Natural killer cell treated with Interleukin-12 subunit alpha and Interleukin-12 subunit beta and Interleukin-15 and Interleukin-18, amount 100 ng/mL, for 72 hours (primary cell): ENCODE results near the gene MRPS18B. TPM values are rescaled to one million over a fixed set of nuclear protein-coding genes. Genes with fewer than 3 reads are reported as not detected.
"Not testable (repeated sequence)": the region's sequence is repeated elsewhere in the genome, so short reads cannot be mapped to it uniquely, and the experiment has no call there.

Experiments used
- ATAC-seq, 2 donors: fragments of 150-1000 bp; cut with Tn5 transposase in 1 of 2; sonication (Bioruptor Pico), chemical (Tn5 transposase) in 1 of 2; 2 replicates each; pipeline ENCODE4 v1.10.0; 2021
- DNase-seq: peaks from one replicate; pipeline ENCODE4 v3.0.0; 2022; ENCODE audit warnings: low spot score
- H3K27ac Mint-ChIP-seq, 2 donors: 1 replicate in 1 of 2; 2 replicates in 1 of 2; pipeline ENCODE4 v1.8.0; 2022; ENCODE audit warnings: mixed read lengths in 2 of 2, mild to moderate bottlenecking in 1 of 2, moderate library complexity in 1 of 2
- H3K27me3 Mint-ChIP-seq, 2 donors: 1 replicate in 1 of 2; 2 replicates in 1 of 2; pipeline ENCODE4 v1.8.0; 2022; ENCODE audit warnings: mixed read lengths in 2 of 2
- H3K36me3 Mint-ChIP-seq: one replicate; pipeline ENCODE4 v1.8.0; 2022; ENCODE audit warnings: mixed read lengths
- H3K4me1 Mint-ChIP-seq, 2 donors: 1 replicate in 1 of 2; 2 replicates in 1 of 2; pipeline ENCODE4 v1.8.0; 2022; ENCODE audit warnings: low read depth in 2 of 2, mixed read lengths in 2 of 2, mild to moderate bottlenecking in 1 of 2
- H3K4me3 Mint-ChIP-seq: one replicate; pipeline ENCODE4 v1.8.0; 2022; ENCODE audit warnings: mixed read lengths
- H3K9me3 Mint-ChIP-seq: 2 replicates; pipeline ENCODE4 v1.8.0; 2022; ENCODE audit warnings: mixed read lengths
- total RNA-seq, 2 donors: library from RNA; stranded (reverse); gene quantifications; one replicate each; pipeline ENCODE4 v1.2.3, GENCODE V29; 2022

Gene MRPS18B
- total RNA-seq, 2 donors from 2014 or later, result 43.9 to 58.4 TPM

- not testable (repeated sequence) for H3K9me3 Mint-ChIP-seq, H3K36me3 Mint-ChIP-seq, H3K27me3 Mint-ChIP-seq, H3K4me3 Mint-ChIP-seq
- peak; percentile 87 for ATAC-seq
- H3K27ac Mint-ChIP-seq, result peak overlapping the region in 1 of 2 donors; percentile 70
- DNase-seq, result peak; percentile 76
- H3K4me1 Mint-ChIP-seq, result peaks cover 16 to 26% of the 10 kb centered on the region in 2 donors
Measured at GRCh38 chr6:30597315-30598144, 20.1 kb upstream of the MRPS18B start.

DNA sequence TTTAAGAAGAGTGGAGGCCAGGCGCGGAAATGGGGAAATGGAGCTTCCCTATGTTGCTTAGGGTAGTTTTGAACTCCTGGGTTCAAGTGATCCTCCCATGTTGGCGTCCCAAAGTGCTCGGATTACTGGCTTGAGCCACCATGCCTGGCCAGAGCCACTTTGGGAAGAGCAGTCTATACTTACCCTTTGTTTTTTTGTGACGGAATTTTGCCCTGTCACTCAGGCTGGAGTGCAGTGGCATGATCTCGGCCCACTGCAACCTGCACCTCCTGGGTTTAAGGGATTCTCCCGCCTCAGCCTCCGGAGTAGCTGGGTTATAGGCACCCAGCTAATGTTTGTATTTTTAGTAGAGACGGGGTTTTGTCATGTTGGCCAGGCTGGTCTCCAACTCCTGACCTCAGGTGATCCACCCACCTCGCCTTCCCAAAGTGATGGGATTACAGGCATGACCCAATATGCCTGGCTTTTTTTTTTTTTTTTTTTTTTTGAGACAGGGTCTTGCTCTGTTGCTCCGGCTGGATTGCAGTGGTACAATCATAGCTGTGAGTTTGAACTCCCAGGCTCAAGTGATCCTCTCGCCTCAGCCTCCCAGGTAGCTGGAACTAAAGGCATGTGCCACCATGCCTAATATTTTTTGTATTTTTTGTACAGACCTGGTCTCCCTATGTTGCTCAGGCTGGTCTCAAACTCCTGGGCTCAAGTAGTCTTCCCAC, 18.6 kb upstream of the MRPS18B start:
- peaks cover 28 to 33% of the 10 kb centered on the region in 2 donors for H3K4me1 Mint-ChIP-seq
- peak overlapping the region; percentile 39 to 70 for H3K27ac Mint-ChIP-seq
- no peak for ATAC-seq
- DNase-seq, result no peak
- peaks cover 14% of the 10 kb centered on the region for H3K36me3 Mint-ChIP-seq
- no peaks in the 10 kb centered on the region for H3K27me3 Mint-ChIP-seq
- no peak overlapping the region for H3K4me3 Mint-ChIP-seq
- no peaks in the 10 kb centered on the region for H3K9me3 Mint-ChIP-seq

DNA sequence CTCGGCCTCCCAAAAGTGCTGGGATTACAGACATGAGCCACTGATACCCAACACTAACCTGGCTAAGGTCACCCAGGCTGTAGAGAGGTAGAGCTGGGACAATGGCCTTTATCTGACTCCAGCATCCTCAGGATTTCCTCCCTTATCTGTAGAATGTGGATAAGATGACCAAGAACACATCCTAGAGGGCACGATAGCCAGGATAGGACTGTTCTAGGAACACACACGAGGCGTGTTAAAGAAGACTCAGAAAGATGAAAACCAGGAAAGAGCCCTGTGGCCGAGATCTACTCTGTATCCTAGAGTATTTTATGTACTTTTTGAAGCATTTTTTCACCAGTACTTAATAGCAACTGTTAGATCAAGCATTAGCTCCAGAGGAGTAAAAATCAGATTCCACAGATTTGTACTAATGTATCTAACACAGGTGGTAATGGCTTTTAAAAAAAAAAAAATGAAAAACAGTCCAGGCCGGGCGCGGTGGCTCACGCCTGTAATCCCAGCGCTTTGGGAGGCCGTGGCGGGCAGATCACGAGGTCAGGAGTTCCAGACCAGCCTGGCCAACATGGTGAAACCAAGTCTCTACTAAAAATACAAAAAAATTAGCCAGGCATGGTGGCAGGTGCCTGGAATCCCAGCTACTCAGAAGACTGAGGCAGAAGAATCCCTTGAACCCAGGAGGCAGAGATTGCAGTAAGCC, 17.9 kb upstream of the MRPS18B start:
- H3K36me3 Mint-ChIP-seq, result peaks cover 21% of the 10 kb centered on the region
- no peaks in the 10 kb centered on the region for H3K9me3 Mint-ChIP-seq
- H3K4me3 Mint-ChIP-seq, result no peak overlapping the region
- ATAC-seq (no peak), DNase-seq (no peak)
- no peaks in the 10 kb centered on the region for H3K27me3 Mint-ChIP-seq
- peaks cover 33 to 35% of the 10 kb centered on the region in 2 donors for H3K4me1 Mint-ChIP-seq
- H3K27ac Mint-ChIP-seq, result no peak overlapping the region

GRCh38 chr6:30600451-30600961, 17.1 kb upstream of the MRPS18B start:
- DNase-seq, result no peak
- ATAC-seq, result no peak
- H3K27ac Mint-ChIP-seq, result no peak overlapping the region
- H3K9me3 Mint-ChIP-seq, result no peaks in the 10 kb centered on the region
- peaks cover 28% of the 10 kb centered on the region for H3K36me3 Mint-ChIP-seq
- H3K27me3 Mint-ChIP-seq, result no peaks in the 10 kb centered on the region
- peaks cover 33 to 35% of the 10 kb centered on the region in 2 donors for H3K4me1 Mint-ChIP-seq
- H3K4me3 Mint-ChIP-seq, result no peak overlapping the region

DNA sequence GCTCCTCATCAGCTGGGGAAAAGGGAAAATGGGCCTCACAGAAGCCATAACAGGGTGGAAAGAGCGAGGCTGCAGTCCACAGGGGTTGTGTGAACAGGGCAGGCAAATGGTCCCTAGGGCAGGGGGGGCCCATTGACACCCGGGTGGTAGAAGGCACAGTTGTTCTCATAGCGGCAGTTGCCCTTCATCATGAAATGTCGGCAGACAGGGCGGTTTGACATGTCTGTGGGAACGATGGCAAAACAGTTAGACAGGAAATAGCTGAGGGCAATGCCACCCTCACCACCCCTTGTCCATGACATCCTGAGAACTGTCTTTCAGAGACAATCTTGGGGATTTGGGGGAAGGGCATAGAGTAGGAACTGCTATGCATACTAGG, 16.2 kb upstream of the MRPS18B start:
- DNase-seq, result no peak

GRCh38 chr6:30601815-30602641, 15.6 kb upstream of the MRPS18B start:
- peak overlapping the region; percentile 49 to 55 for H3K27ac Mint-ChIP-seq
- H3K27me3 Mint-ChIP-seq, result no peaks in the 10 kb centered on the region
- H3K9me3 Mint-ChIP-seq, result no peaks in the 10 kb centered on the region
- no peak overlapping the region for H3K4me3 Mint-ChIP-seq
- ATAC-seq (peak in 1 of 2 donors; percentile 5), DNase-seq (no peak)
- H3K36me3 Mint-ChIP-seq, result peaks cover 38% of the 10 kb centered on the region
- H3K4me1 Mint-ChIP-seq, result peaks cover 37 to 42% of the 10 kb centered on the region in 2 donors

More for the DNA sequence above, 16.2 kb upstream of the MRPS18B start:
- H3K9me3 Mint-ChIP-seq, result no peaks in the 10 kb centered on the region
- peak; percentile 1 to 34 for ATAC-seq
- H3K4me3 Mint-ChIP-seq, result peak overlapping the region; percentile 39
- H3K36me3 Mint-ChIP-seq, result peaks cover 35% of the 10 kb centered on the region
- H3K27ac Mint-ChIP-seq, result peak overlapping the region; percentile 49 to 55
- peaks cover 38 to 42% of the 10 kb centered on the region in 2 donors for H3K4me1 Mint-ChIP-seq
- no peaks in the 10 kb centered on the region for H3K27me3 Mint-ChIP-seq

GRCh38 chr6:30603961-30604360, 13.7 kb upstream of the MRPS18B start:
- DNase-seq (no peak), ATAC-seq (no peak)
- Mint-ChIP-seq H3K4me1 (peaks cover 42% of the 10 kb centered on the region in 2 donors), H3K27ac (peak overlapping the region in 1 of 2 donors; percentile 24), H3K36me3 (peaks cover 52% of the 10 kb centered on the region), H3K9me3 (no peaks in the 10 kb centered on the region), H3K4me3 (no peak overlapping the region), H3K27me3 (no peaks in the 10 kb centered on the region)

GRCh38 chr6:30610065-30610464, 7.6 kb upstream of the MRPS18B start:
- no peaks in the 10 kb centered on the region for H3K27me3 Mint-ChIP-seq
- H3K36me3 Mint-ChIP-seq, result peaks cover 65% of the 10 kb centered on the region
- no peak for ATAC-seq
- H3K4me1 Mint-ChIP-seq, result peaks cover 58 to 65% of the 10 kb centered on the region in 2 donors
- H3K4me3 Mint-ChIP-seq, result no peak overlapping the region
- H3K9me3 Mint-ChIP-seq, result no peaks in the 10 kb centered on the region
- peak overlapping the region in 1 of 2 donors; percentile 77 for H3K27ac Mint-ChIP-seq
- DNase-seq, result no peak

- no peak for ATAC-seq
- Mint-ChIP-seq H3K27me3 (no peaks in the 10 kb centered on the region), H3K4me3 (peak overlapping the region; percentile 11), H3K4me1 (peaks cover 62 to 69% of the 10 kb centered on the region in 2 donors), H3K27ac (peak overlapping the region; percentile 42 to 77), H3K9me3 (no peaks in the 10 kb centered on the region), H3K36me3 (peaks cover 65% of the 10 kb centered on the region)
- no peak for DNase-seq
Measured at GRCh38 chr6:30611150-30611855, 6.3 kb upstream of the MRPS18B start.

GRCh38 chr6:30611856-30612194, 5.8 kb upstream of the MRPS18B start:
- ATAC-seq, result no peak
- no peak for DNase-seq
- Mint-ChIP-seq H3K27me3 (no peaks in the 10 kb centered on the region), H3K9me3 (no peaks in the 10 kb centered on the region), H3K4me3 (peak overlapping the region; percentile 11), H3K36me3 (peaks cover 65% of the 10 kb centered on the region), H3K4me1 (peaks cover 63 to 68% of the 10 kb centered on the region in 2 donors), H3K27ac (peak overlapping the region; percentile 42 to 77)

GRCh38 chr6:30612213-30612612, 5.4 kb upstream of the MRPS18B start:
- no peaks in the 10 kb centered on the region for H3K9me3 Mint-ChIP-seq
- no peaks in the 10 kb centered on the region for H3K27me3 Mint-ChIP-seq
- H3K4me1 Mint-ChIP-seq, result peaks cover 67 to 72% of the 10 kb centered on the region in 2 donors
- peak overlapping the region; percentile 42 to 77 for H3K27ac Mint-ChIP-seq
- no peak overlapping the region for H3K4me3 Mint-ChIP-seq
- H3K36me3 Mint-ChIP-seq, result peaks cover 68% of the 10 kb centered on the region
- ATAC-seq, result no peak
- no peak for DNase-seq

- H3K4me3 Mint-ChIP-seq, result no peak overlapping the region
- peak overlapping the region; percentile 95 to 98 for H3K27ac Mint-ChIP-seq
- H3K9me3 Mint-ChIP-seq, result no peaks in the 10 kb centered on the region
- ATAC-seq, result no peak
- H3K4me1 Mint-ChIP-seq, result peaks cover 67 to 75% of the 10 kb centered on the region in 2 donors
- peaks cover 65% of the 10 kb centered on the region for H3K36me3 Mint-ChIP-seq
- no peaks in the 10 kb centered on the region for H3K27me3 Mint-ChIP-seq
- no peak for DNase-seq
Measured at GRCh38 chr6:30612687-30613248, 4.9 kb upstream of the MRPS18B start.
